ENCODE measurements around the gene MAK.
"Not testable (repeated sequence)": the region's sequence is repeated elsewhere in the genome, so short reads cannot be mapped to it uniquely, and the experiment has no call there.

Gene MAK

GRCh38 chr6:10778230-10778629 is 60.1 kb downstream of the MAK start:
- no peak for DNase-seq (ENCODE audit: low read depth)

GRCh38 chr6:10771371-10771894 is 66.9 kb downstream of the MAK start:
- no peak for DNase-seq (ENCODE audit: low read depth)

- no peak for DNase-seq (ENCODE audit: low read depth)
These were observed 68.9 kb downstream of the MAK start for GRCh38 chr6:10769419-10769818.

- DNase-seq (ENCODE audit: low read depth), result no peak
These were observed 75.3 kb downstream of the MAK start for GRCh38 chr6:10763006-10763405.

GRCh38 chr6:10759884-10760329 is 78.4 kb downstream of the MAK start:
- DNase-seq (ENCODE audit: low read depth), result no peak

GRCh38 chr6:10759312-10759839 is 79.0 kb downstream of the MAK start:
- no peak for DNase-seq (ENCODE audit: low read depth)

- DNase-seq (ENCODE audit: low read depth), result no peak
These were observed 82.3 kb downstream of the MAK start for GRCh38 chr6:10756085-10756484.

- not testable (repeated sequence) for DNase-seq (ENCODE audit: low read depth)
These were observed 86.6 kb downstream of the MAK start for GRCh38 chr6:10751757-10752156.

- DNase-seq (ENCODE audit: low read depth), result not testable (repeated sequence)
These were observed 87.8 kb downstream of the MAK start for GRCh38 chr6:10750568-10750967.

- no peak for DNase-seq (ENCODE audit: low read depth)
These were observed 88.6 kb downstream of the MAK start for GRCh38 chr6:10749734-10750133.

GRCh38 chr6:10747251-10747972 is 90.9 kb downstream of the MAK start, which contains the start of gene TMEM14B:
TMEM14B (plus strand) TSS chr6:10747805; CDS start chr6:10749246, 1,441 bp downstream.
- DNase-seq (ENCODE audit: low read depth), result peak; percentile 99

GRCh38 chr6:10746915-10747250 is 91.5 kb downstream of the MAK start:
- no peak for DNase-seq (ENCODE audit: low read depth)

GRCh38 chr6:10745116-10745515 is 93.2 kb downstream of the MAK start:
- no peak for DNase-seq (ENCODE audit: low read depth)

GRCh38 chr6:10743515-10743914 is 94.8 kb downstream of the MAK start:
- no peak for DNase-seq (ENCODE audit: low read depth)

- DNase-seq (ENCODE audit: low read depth), result no peak
These were observed 96.1 kb downstream of the MAK start for GRCh38 chr6:10742251-10742650.

- not testable (repeated sequence) for DNase-seq (ENCODE audit: low read depth)
These were observed 96.7 kb downstream of the MAK start for GRCh38 chr6:10741643-10742042.

GRCh38 chr6:10740061-10740460 is 98.3 kb downstream of the MAK start:
- DNase-seq (ENCODE audit: low read depth), result no peak

- no peak for DNase-seq (ENCODE audit: low read depth)
These were observed 101.6 kb downstream of the MAK start for GRCh38 chr6:10736731-10737130.

GRCh38 chr6:10733863-10734262 is 104.5 kb downstream of the MAK start:
- no peak for DNase-seq (ENCODE audit: low read depth)

- no peak for DNase-seq (ENCODE audit: low read depth)
These were observed 105.1 kb downstream of the MAK start for GRCh38 chr6:10733151-10733715.

GRCh38 chr6:10730254-10730653 is 108.1 kb downstream of the MAK start:
- no peak for DNase-seq (ENCODE audit: low read depth)

- no peak for DNase-seq (ENCODE audit: low read depth)
These were observed 112.6 kb downstream of the MAK start for GRCh38 chr6:10725716-10726115.

- DNase-seq (ENCODE audit: low read depth), result no peak
These were observed 113.3 kb downstream of the MAK start for GRCh38 chr6:10725044-10725443.

- no peak for DNase-seq (ENCODE audit: low read depth)
These were observed 114.8 kb downstream of the MAK start for GRCh38 chr6:10723567-10723881.
